ENCODE measurements around the gene PLEKHN1.

PLEKHN1 gene

GRCh38 chr1:952603-953002 is 13.7 kb upstream of the PLEKHN1 start:
- peaks cover under 1% of the 10 kb centered on the region for H3K4me1 ChIP-seq (ENCODE audit: insufficient read depth, insufficient read length)
- H3K36me3 ChIP-seq (ENCODE audit: insufficient read depth, insufficient read length, low read length), result peaks cover 99% of the 10 kb centered on the region
- H3K9me3 ChIP-seq (ENCODE audit: insufficient read depth, low read length), result no peaks in the 10 kb centered on the region
- no peak for TF ChIP-seq YY1 (IDR thresholded peaks at IDR 0.05; ENCODE audit: insufficient read depth, insufficient read length)
- TF ChIP-seq ZNF274 (IDR thresholded peaks at IDR 0.05; ENCODE audit: low read depth, low read length), result no peak
- TF ChIP-seq SUZ12 (IDR thresholded peaks at IDR 0.05; ENCODE audit: extremely low read depth, insufficient read depth, insufficient read length), result no peak
- H3K27me3 ChIP-seq (ENCODE audit: insufficient read depth, insufficient read length), result no peaks in the 10 kb centered on the region
- no peak overlapping the region for H3K9ac ChIP-seq (ENCODE audit: insufficient read length, low read depth)
- DNase-seq (ENCODE audit: low read depth, low spot score), result no peak
- H3K4me3 ChIP-seq (ENCODE audit: insufficient read length, low read depth), result no peak overlapping the region

GRCh38 chr1:953524-954320 is 12.6 kb upstream of the PLEKHN1 start:
- H3K4me1 ChIP-seq (ENCODE audit: insufficient read depth, insufficient read length), result peaks cover 3% of the 10 kb centered on the region
- no peak overlapping the region for H3K9ac ChIP-seq (ENCODE audit: insufficient read length, low read depth)
- peaks cover 90% of the 10 kb centered on the region for H3K36me3 ChIP-seq (ENCODE audit: insufficient read depth, insufficient read length, low read length)
- DNase-seq (ENCODE audit: low read depth, low spot score), result no peak
- no peaks in the 10 kb centered on the region for H3K9me3 ChIP-seq (ENCODE audit: insufficient read depth, low read length)
- H3K27me3 ChIP-seq (ENCODE audit: insufficient read depth, insufficient read length), result no peaks in the 10 kb centered on the region
- H3K4me3 ChIP-seq (ENCODE audit: insufficient read length, low read depth), result no peak overlapping the region
- TF ChIP-seq ZNF274 (IDR thresholded peaks at IDR 0.05; ENCODE audit: low read depth, low read length) (no peak), YY1 (IDR thresholded peaks at IDR 0.05; ENCODE audit: insufficient read depth, insufficient read length) (no peak), SUZ12 (IDR thresholded peaks at IDR 0.05; ENCODE audit: extremely low read depth, insufficient read depth, insufficient read length) (no peak)

GRCh38 chr1:954927-955326 is 11.4 kb upstream of the PLEKHN1 start:
- Histone ChIP-seq H3K9me3 (ENCODE audit: insufficient read depth, low read length) (no peaks in the 10 kb centered on the region), H3K27me3 (ENCODE audit: insufficient read depth, insufficient read length) (peaks cover 7% of the 10 kb centered on the region), H3K4me3 (ENCODE audit: insufficient read length, low read depth) (no peak overlapping the region), H3K4me1 (ENCODE audit: insufficient read depth, insufficient read length) (peaks cover 3% of the 10 kb centered on the region), H3K36me3 (ENCODE audit: insufficient read depth, insufficient read length, low read length) (peaks cover 78% of the 10 kb centered on the region), H3K9ac (ENCODE audit: insufficient read length, low read depth) (no peak overlapping the region)
- no peak for DNase-seq (ENCODE audit: low read depth, low spot score)
- no peak for TF ChIP-seq ZNF274 (IDR thresholded peaks at IDR 0.05; ENCODE audit: low read depth, low read length)

- H3K9ac ChIP-seq (ENCODE audit: insufficient read length, low read depth), result no peak overlapping the region
- H3K9me3 ChIP-seq (ENCODE audit: insufficient read depth, low read length), result no peaks in the 10 kb centered on the region
- peaks cover 3% of the 10 kb centered on the region for H3K4me1 ChIP-seq (ENCODE audit: insufficient read depth, insufficient read length)
- H3K4me3 ChIP-seq (ENCODE audit: insufficient read length, low read depth), result no peak overlapping the region
- peaks cover 72% of the 10 kb centered on the region for H3K36me3 ChIP-seq (ENCODE audit: insufficient read depth, insufficient read length, low read length)
- DNase-seq (ENCODE audit: low read depth, low spot score), result no peak
- peaks cover 10% of the 10 kb centered on the region for H3K27me3 ChIP-seq (ENCODE audit: insufficient read depth, insufficient read length)
- TF ChIP-seq YY1 (IDR thresholded peaks at IDR 0.05; ENCODE audit: insufficient read depth, insufficient read length) (no peak), ZNF274 (IDR thresholded peaks at IDR 0.05; ENCODE audit: low read depth, low read length) (no peak), SUZ12 (IDR thresholded peaks at IDR 0.05; ENCODE audit: extremely low read depth, insufficient read depth, insufficient read length) (no peak)
These were observed 10.8 kb upstream of the PLEKHN1 start for GRCh38 chr1:955474-955873.

GRCh38 chr1:956636-957035 is 9.6 kb upstream of the PLEKHN1 start:
- peaks cover 64% of the 10 kb centered on the region for H3K36me3 ChIP-seq (ENCODE audit: insufficient read depth, insufficient read length, low read length)
- no peak for DNase-seq (ENCODE audit: low read depth, low spot score)
- no peak overlapping the region for H3K4me3 ChIP-seq (ENCODE audit: insufficient read length, low read depth)
- H3K4me1 ChIP-seq (ENCODE audit: insufficient read depth, insufficient read length), result peaks cover 7% of the 10 kb centered on the region
- H3K9me3 ChIP-seq (ENCODE audit: insufficient read depth, low read length), result no peaks in the 10 kb centered on the region
- H3K9ac ChIP-seq (ENCODE audit: insufficient read length, low read depth), result no peak overlapping the region
- H3K27me3 ChIP-seq (ENCODE audit: insufficient read depth, insufficient read length), result peaks cover 15% of the 10 kb centered on the region
- TF ChIP-seq YY1 (IDR thresholded peaks at IDR 0.05; ENCODE audit: insufficient read depth, insufficient read length), result no peak
- TF ChIP-seq SUZ12 (IDR thresholded peaks at IDR 0.05; ENCODE audit: extremely low read depth, insufficient read depth, insufficient read length), result no peak
- no peak for TF ChIP-seq ZNF274 (IDR thresholded peaks at IDR 0.05; ENCODE audit: low read depth, low read length)

GRCh38 chr1:958823-959730 is 7.2 kb upstream of the PLEKHN1 start, which contains the start of gene NOC2L:
Gene NOC2L, minus strand, starts transcription at chr1:959256. Its CDS starts 16 bp downstream, at chr1:959240.
- DNase-seq (ENCODE audit: low read depth, low spot score), result no peak
- Histone ChIP-seq H3K36me3 (ENCODE audit: insufficient read depth, insufficient read length, low read length) (peaks cover 61% of the 10 kb centered on the region), H3K4me3 (ENCODE audit: insufficient read length, low read depth) (peak within 1 kb of the TSS; percentile 79), H3K9me3 (ENCODE audit: insufficient read depth, low read length) (no peaks in the 10 kb centered on the region), H3K4me1 (ENCODE audit: insufficient read depth, insufficient read length) (peaks cover 7% of the 10 kb centered on the region), H3K27me3 (ENCODE audit: insufficient read depth, insufficient read length) (peaks cover 17% of the 10 kb centered on the region), H3K9ac (ENCODE audit: insufficient read length, low read depth) (peak within 1 kb of the TSS; percentile 97)
- TF ChIP-seq ZNF274 (IDR thresholded peaks at IDR 0.05; ENCODE audit: low read depth, low read length), result no peak
- TF ChIP-seq YY1 (IDR thresholded peaks at IDR 0.05; ENCODE audit: insufficient read depth, insufficient read length), result peak; percentile 51

- no peaks in the 10 kb centered on the region for H3K9me3 ChIP-seq (ENCODE audit: insufficient read depth, low read length)
- H3K36me3 ChIP-seq (ENCODE audit: insufficient read depth, insufficient read length, low read length), result peaks cover 58% of the 10 kb centered on the region
- H3K4me1 ChIP-seq (ENCODE audit: insufficient read depth, insufficient read length), result peaks cover 7% of the 10 kb centered on the region
- no peak overlapping the region for H3K9ac ChIP-seq (ENCODE audit: insufficient read length, low read depth)
- no peak for TF ChIP-seq SUZ12 (IDR thresholded peaks at IDR 0.05; ENCODE audit: extremely low read depth, insufficient read depth, insufficient read length)
- peaks cover 17% of the 10 kb centered on the region for H3K27me3 ChIP-seq (ENCODE audit: insufficient read depth, insufficient read length)
- DNase-seq (ENCODE audit: low read depth, low spot score), result no peak
- H3K4me3 ChIP-seq (ENCODE audit: insufficient read length, low read depth), result no peak overlapping the region
These were observed 6.4 kb upstream of the PLEKHN1 start for GRCh38 chr1:959731-960362.

Measured in NT2/D1 (cell line).